Activated T-helper 17 cell treated with anti-CD3 and anti-CD28 coated beads, Interleukin-2, amount 50 U/mL, for 72 hours (primary cell): ENCODE data around the gene KRT26. TPM values are rescaled to one million over a fixed set of nuclear protein-coding genes. Genes with fewer than 3 reads are reported as not detected.
A peak's percentile ranks its signal among the peaks of the same experiment; 100 is the strongest.

Experiments used
- ATAC-seq: fragments of 150-1000 bp; cut with Tn5 transposase; replicated peaks from 2 replicates; pipeline ENCODE4 v1.10.0; 2021; ENCODE audit warnings: mild to moderate bottlenecking, moderate library complexity
- H3K27ac Mint-ChIP-seq: one replicate; pipeline ENCODE4 v1.8.0; 2022; ENCODE audit warnings: mixed read lengths
- H3K27me3 Mint-ChIP-seq: one replicate; pipeline ENCODE4 v1.8.0; 2022; ENCODE audit warnings: mixed read lengths
- H3K36me3 Mint-ChIP-seq: one replicate; pipeline ENCODE4 v1.8.0; 2022; ENCODE audit warnings: low read depth, mild to moderate bottlenecking, mixed read lengths
- H3K4me1 Mint-ChIP-seq: one replicate; pipeline ENCODE4 v1.8.0; 2022; ENCODE audit warnings: mixed read lengths
- H3K4me3 Mint-ChIP-seq: one replicate; pipeline ENCODE4 v1.8.0; 2022; ENCODE audit warnings: mild to moderate bottlenecking, mixed read lengths
- H3K9me3 Mint-ChIP-seq: one replicate; pipeline ENCODE4 v1.8.0; 2022; ENCODE audit warnings: mixed read lengths
- total RNA-seq, 2 donors: library from RNA; stranded (reverse); gene quantifications; one replicate each; pipeline ENCODE4 v1.2.3, GENCODE V29; 2022

Gene KRT26
- total RNA-seq, 2 donors from 2014 or later = not detected

- no peak for ATAC-seq
- Mint-ChIP-seq H3K4me1 (no peaks in the 10 kb centered on the region), H3K4me3 (no peak overlapping the region), H3K27me3 (peaks cover 45% of the 10 kb centered on the region), H3K36me3 (no peaks in the 10 kb centered on the region), H3K9me3 (no peaks in the 10 kb centered on the region), H3K27ac (no peak overlapping the region)
Measured at GRCh38 chr17:40806131-40806530, 34.1 kb upstream of the KRT26 start.

- peak; percentile 96 for ATAC-seq
- Mint-ChIP-seq H3K36me3 (no peaks in the 10 kb centered on the region), H3K27ac (no peak overlapping the region), H3K9me3 (no peaks in the 10 kb centered on the region), H3K4me1 (no peaks in the 10 kb centered on the region), H3K4me3 (no peak overlapping the region), H3K27me3 (peaks cover 30% of the 10 kb centered on the region)
Measured at GRCh38 chr17:40803617-40804082, 31.6 kb upstream of the KRT26 start.

GRCh38 chr17:40801157-40801556, 29.2 kb upstream of the KRT26 start:
- no peaks in the 10 kb centered on the region for H3K4me1 Mint-ChIP-seq
- H3K9me3 Mint-ChIP-seq = no peaks in the 10 kb centered on the region
- no peak for ATAC-seq
- H3K4me3 Mint-ChIP-seq = no peak overlapping the region
- no peaks in the 10 kb centered on the region for H3K36me3 Mint-ChIP-seq
- no peak overlapping the region for H3K27ac Mint-ChIP-seq
- peaks cover 23% of the 10 kb centered on the region for H3K27me3 Mint-ChIP-seq

GRCh38 chr17:40800381-40800780, 28.4 kb upstream of the KRT26 start:
- Mint-ChIP-seq H3K4me3 (no peak overlapping the region), H3K27me3 (peaks cover 28% of the 10 kb centered on the region), H3K36me3 (no peaks in the 10 kb centered on the region), H3K27ac (no peak overlapping the region), H3K9me3 (no peaks in the 10 kb centered on the region), H3K4me1 (no peaks in the 10 kb centered on the region)
- no peak for ATAC-seq

GRCh38 chr17:40799859-40800258, 27.9 kb upstream of the KRT26 start, which contains the start of gene KRT28:
Gene KRT28 (minus strand): TSS chr17:40799959. CDS start chr17:40799893, 66 bp downstream.
- Mint-ChIP-seq H3K36me3 (no peaks in the 10 kb centered on the region), H3K27ac (no peak within 1 kb of the TSS), H3K9me3 (no peaks in the 10 kb centered on the region), H3K4me1 (no peaks in the 10 kb centered on the region), H3K4me3 (no peak within 1 kb of the TSS), H3K27me3 (peaks cover 26% of the 10 kb centered on the region)
- no peak for ATAC-seq

GRCh38 chr17:40796846-40797245, 24.8 kb upstream of the KRT26 start:
- H3K27me3 Mint-ChIP-seq = peaks cover 27% of the 10 kb centered on the region
- no peaks in the 10 kb centered on the region for H3K4me1 Mint-ChIP-seq
- H3K36me3 Mint-ChIP-seq = no peaks in the 10 kb centered on the region
- ATAC-seq = no peak
- no peak overlapping the region for H3K4me3 Mint-ChIP-seq
- no peaks in the 10 kb centered on the region for H3K9me3 Mint-ChIP-seq
- no peak overlapping the region for H3K27ac Mint-ChIP-seq

GRCh38 chr17:40795019-40795667, 23.1 kb upstream of the KRT26 start:
- Mint-ChIP-seq H3K9me3 (no peaks in the 10 kb centered on the region), H3K36me3 (no peaks in the 10 kb centered on the region), H3K27ac (no peak overlapping the region), H3K4me3 (no peak overlapping the region), H3K27me3 (peaks cover 27% of the 10 kb centered on the region), H3K4me1 (no peaks in the 10 kb centered on the region)
- no peak for ATAC-seq

- H3K27me3 Mint-ChIP-seq = peaks cover 27% of the 10 kb centered on the region
- H3K9me3 Mint-ChIP-seq = no peaks in the 10 kb centered on the region
Measured at GRCh38 chr17:40794466-40794865, 22.5 kb upstream of the KRT26 start.

GRCh38 chr17:40793832-40794231, 21.8 kb upstream of the KRT26 start:
- H3K4me3 Mint-ChIP-seq = no peak overlapping the region
- ATAC-seq = no peak
- no peaks in the 10 kb centered on the region for H3K36me3 Mint-ChIP-seq
- H3K4me1 Mint-ChIP-seq = no peaks in the 10 kb centered on the region
- no peak overlapping the region for H3K27ac Mint-ChIP-seq
- peaks cover 22% of the 10 kb centered on the region for H3K27me3 Mint-ChIP-seq
- no peaks in the 10 kb centered on the region for H3K9me3 Mint-ChIP-seq

More at GRCh38 chr17:40794466-40794865, 22.5 kb upstream of the KRT26 start:
- Mint-ChIP-seq H3K4me3 (no peak overlapping the region), H3K36me3 (no peaks in the 10 kb centered on the region), H3K27ac (no peak overlapping the region), H3K4me1 (no peaks in the 10 kb centered on the region)
- no peak for ATAC-seq

- Mint-ChIP-seq H3K36me3 (no peaks in the 10 kb centered on the region), H3K27me3 (peaks cover 26% of the 10 kb centered on the region), H3K9me3 (no peaks in the 10 kb centered on the region), H3K27ac (no peak overlapping the region), H3K4me3 (no peak overlapping the region), H3K4me1 (no peaks in the 10 kb centered on the region)
- ATAC-seq = no peak
Measured at GRCh38 chr17:40791787-40792436, 19.9 kb upstream of the KRT26 start.

GRCh38 chr17:40791111-40791510, 19.1 kb upstream of the KRT26 start:
- Mint-ChIP-seq H3K27ac (no peak overlapping the region), H3K4me1 (no peaks in the 10 kb centered on the region), H3K9me3 (no peaks in the 10 kb centered on the region), H3K36me3 (no peaks in the 10 kb centered on the region), H3K27me3 (peaks cover 20% of the 10 kb centered on the region), H3K4me3 (no peak overlapping the region)
- ATAC-seq = no peak

- Mint-ChIP-seq H3K27me3 (peaks cover 40% of the 10 kb centered on the region), H3K4me3 (no peak within 1 kb of the TSS), H3K36me3 (no peaks in the 10 kb centered on the region), H3K9me3 (no peaks in the 10 kb centered on the region), H3K27ac (no peak within 1 kb of the TSS), H3K4me1 (peaks cover 3% of the 10 kb centered on the region)
- ATAC-seq = no peak
Measured at GRCh38 chr17:40782450-40782849, 10.4 kb upstream of the KRT26 start, which contains the start of gene KRT27. Gene KRT27 (minus strand): TSS chr17:40782550. CDS start chr17:40782493, 57 bp downstream.

GRCh38 chr17:40779181-40779909, 7.3 kb upstream of the KRT26 start:
- Mint-ChIP-seq H3K4me1 (peaks cover 3% of the 10 kb centered on the region), H3K4me3 (peak overlapping the region; percentile 42), H3K27me3 (peaks cover 59% of the 10 kb centered on the region), H3K36me3 (no peaks in the 10 kb centered on the region), H3K27ac (no peak overlapping the region), H3K9me3 (no peaks in the 10 kb centered on the region)
- no peak for ATAC-seq

- peaks cover 3% of the 10 kb centered on the region for H3K4me1 Mint-ChIP-seq
- H3K27ac Mint-ChIP-seq = no peak overlapping the region
- H3K36me3 Mint-ChIP-seq = no peaks in the 10 kb centered on the region
- H3K4me3 Mint-ChIP-seq = no peak overlapping the region
- no peak for ATAC-seq
- H3K27me3 Mint-ChIP-seq = peaks cover 63% of the 10 kb centered on the region
- no peaks in the 10 kb centered on the region for H3K9me3 Mint-ChIP-seq
Measured at GRCh38 chr17:40778461-40778860, 6.5 kb upstream of the KRT26 start.

- Mint-ChIP-seq H3K4me3 (no peak overlapping the region), H3K27ac (no peak overlapping the region), H3K4me1 (peaks cover 3% of the 10 kb centered on the region), H3K36me3 (no peaks in the 10 kb centered on the region), H3K27me3 (peaks cover 59% of the 10 kb centered on the region), H3K9me3 (no peaks in the 10 kb centered on the region)
- ATAC-seq = no peak
Measured at GRCh38 chr17:40777971-40778370, 6.0 kb upstream of the KRT26 start.
